Prostate gland (tissue), 2 donors: ENCODE measurements around the gene OR2Z1. TPM values are rescaled to one million over a fixed set of nuclear protein-coding genes. Genes with fewer than 3 reads are reported as not detected.
"Not testable (repeated sequence)": the region's sequence is repeated elsewhere in the genome, so short reads cannot be mapped to it uniquely, and the experiment has no call there.

Experiments
- DNase-seq: peaks from one replicate; pipeline ENCODE4 v3.0.0-alpha.2; 2019; ENCODE audit warnings: low spot score
- H3K27ac ChIP-seq, 2 donors: fragments of 200-600 bp; sonication (generic); 2 replicates each; pipeline ENCODE4 v1.5.1; 2017 to 2019
- H3K27me3 ChIP-seq: fragments of 200-600 bp; sonication (generic); replicated peaks from 2 replicates; pipeline ENCODE4 v1.5.1; 2019; ENCODE audit not compliant: insufficient read depth
- H3K36me3 ChIP-seq, 2 donors: fragments of 200-600 bp; sonication (generic); 1 replicate in 1 of 2; 2 replicates in 1 of 2; pipeline versions ENCODE4 v1.5.1 to v1.8.1; 2017 to 2019
- H3K4me1 ChIP-seq: fragments of 200-600 bp; sonication (generic); replicated peaks from 2 replicates; pipeline ENCODE4 v1.5.1; 2019
- H3K4me3 ChIP-seq, 2 donors: fragments of 200-600 bp; sonication (generic); 2 replicates each; pipeline ENCODE4 v1.5.1; 2017 to 2019
- H3K9me3 ChIP-seq: fragments of 200-600 bp; sonication (generic); 2 replicates; pipeline ENCODE4 v1.5.1; 2017
- POLR2A ChIP-seq: fragments of 450-650 bp; IDR thresholded peaks from one replicate; pipeline ENCODE4 v1.6.1; 2016; ENCODE audit warnings: antibody characterized with exemption, mild to moderate bottlenecking
- POLR2AphosphoS5 ChIP-seq: sonication (generic); formaldehyde crosslinking; IDR thresholded peaks from one replicate; pipeline ENCODE4 v1.6.1; 2017; ENCODE audit warnings: antibody characterized with exemption
- WGBS: methylation state at CpG from one replicate; pipeline ENCODE4 v1.1.5; 2018; 5-methylcytosine and 5-hydroxymethylcytosine counted together
- intact Hi-C: fragments of 100-400 bp; cut with DNase I; formaldehyde crosslinking; loops from one replicate; pipeline ENCODE4 v1.14.2; 2022
- total RNA-seq, 2 donors: library from RNA; depleted of rRNA; stranded (reverse); fragments of >200 nt; gene quantifications; one replicate each; pipeline ENCODE4 v1.1.0, GENCODE V29; 2016
- TF ChIP-seq, protein P1 (sequence below), 4 experiments: fragments of 200-600 bp in 2 of 4; fragments of 450-650 bp in 2 of 4; sonication (generic) in 2 of 4; IDR thresholded peaks; 1 replicate in 3 of 4; 2 replicates in 1 of 4; pipeline ENCODE4 v1.5.1; 2016 to 2019; ENCODE audit warnings: antibody characterized with exemption in 4 of 4, mild to moderate bottlenecking in 2 of 4, moderate library complexity in 2 of 4

OR2Z1 gene
- total RNA-seq, 2 donors from 2014 or later: not detected

DNA sequence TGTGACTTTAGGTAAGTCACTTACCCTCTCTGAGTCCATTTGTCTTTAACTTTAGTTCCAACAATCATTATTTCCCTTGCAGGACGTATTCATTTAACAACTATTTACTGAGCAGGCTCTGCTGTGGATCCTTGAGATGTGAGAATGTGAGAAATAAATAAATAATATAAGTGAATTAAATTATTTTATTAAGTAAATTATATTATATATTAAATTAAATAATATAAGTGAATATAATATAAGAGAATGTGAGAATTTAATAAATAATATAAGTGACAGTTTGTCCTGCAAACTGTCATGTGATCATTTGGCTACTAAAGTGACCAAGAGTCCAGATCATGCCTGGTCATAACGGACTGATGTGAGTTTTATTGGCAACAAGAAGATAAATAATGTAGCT lies 598 bp downstream of the OR2Z1 start:
- H3K4me3 ChIP-seq: no peak overlapping the region
- intact Hi-C loops: no loop called here
- no peak overlapping the region for H3K27ac ChIP-seq
- WGBS: 44% methylated on average over 2 of the region's 2 CpGs
- TF ChIP-seq POLR2AphosphoS5 (no peak), POLR2A (no peak)
- TF ChIP-seq, protein P1, sequence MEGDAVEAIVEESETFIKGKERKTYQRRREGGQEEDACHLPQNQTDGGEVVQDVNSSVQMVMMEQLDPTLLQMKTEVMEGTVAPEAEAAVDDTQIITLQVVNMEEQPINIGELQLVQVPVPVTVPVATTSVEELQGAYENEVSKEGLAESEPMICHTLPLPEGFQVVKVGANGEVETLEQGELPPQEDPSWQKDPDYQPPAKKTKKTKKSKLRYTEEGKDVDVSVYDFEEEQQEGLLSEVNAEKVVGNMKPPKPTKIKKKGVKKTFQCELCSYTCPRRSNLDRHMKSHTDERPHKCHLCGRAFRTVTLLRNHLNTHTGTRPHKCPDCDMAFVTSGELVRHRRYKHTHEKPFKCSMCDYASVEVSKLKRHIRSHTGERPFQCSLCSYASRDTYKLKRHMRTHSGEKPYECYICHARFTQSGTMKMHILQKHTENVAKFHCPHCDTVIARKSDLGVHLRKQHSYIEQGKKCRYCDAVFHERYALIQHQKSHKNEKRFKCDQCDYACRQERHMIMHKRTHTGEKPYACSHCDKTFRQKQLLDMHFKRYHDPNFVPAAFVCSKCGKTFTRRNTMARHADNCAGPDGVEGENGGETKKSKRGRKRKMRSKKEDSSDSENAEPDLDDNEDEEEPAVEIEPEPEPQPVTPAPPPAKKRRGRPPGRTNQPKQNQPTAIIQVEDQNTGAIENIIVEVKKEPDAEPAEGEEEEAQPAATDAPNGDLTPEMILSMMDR (IDR thresholded peaks at IDR 0.05): no peak
- no peak for DNase-seq
- H3K4me1 ChIP-seq: no peaks in the 10 kb centered on the region
- H3K36me3 ChIP-seq: no peaks in the 10 kb centered on the region
- H3K9me3 ChIP-seq: no peaks in the 10 kb centered on the region
- H3K27me3 ChIP-seq: no peaks in the 10 kb centered on the region

DNA sequence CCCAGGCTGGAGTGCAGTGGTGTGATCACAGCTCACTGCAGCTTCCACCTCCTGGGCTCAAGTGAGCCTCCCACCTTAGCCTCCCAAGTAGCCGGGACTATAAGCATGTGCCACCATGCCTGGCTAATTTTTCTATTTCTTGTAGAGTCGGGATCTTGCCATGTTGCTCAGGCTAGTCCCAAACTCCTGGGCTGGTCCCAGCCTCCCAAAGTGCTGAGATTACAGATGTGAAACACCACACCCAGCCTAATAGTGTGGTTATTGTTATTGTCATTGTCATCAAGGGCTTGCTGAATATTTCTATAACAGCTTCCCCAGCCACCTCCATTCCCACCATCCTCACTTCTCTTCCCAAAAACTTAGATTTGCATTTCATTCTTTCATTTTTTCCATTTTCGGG lies 2.8 kb downstream of the OR2Z1 start:
- Histone ChIP-seq H3K27me3 (no peaks in the 10 kb centered on the region), H3K4me1 (no peaks in the 10 kb centered on the region), H3K36me3 (no peaks in the 10 kb centered on the region), H3K9me3 (no peaks in the 10 kb centered on the region), H3K4me3 (no peak overlapping the region), H3K27ac (no peak overlapping the region)
- 70% methylated on average over 3 of the region's 3 CpGs for WGBS
- TF ChIP-seq, protein P1 (IDR thresholded peaks at IDR 0.05): no peak
- TF ChIP-seq POLR2AphosphoS5 (no peak), POLR2A (no peak)
- intact Hi-C loops: no loop called here
- no peak for DNase-seq

DNA sequence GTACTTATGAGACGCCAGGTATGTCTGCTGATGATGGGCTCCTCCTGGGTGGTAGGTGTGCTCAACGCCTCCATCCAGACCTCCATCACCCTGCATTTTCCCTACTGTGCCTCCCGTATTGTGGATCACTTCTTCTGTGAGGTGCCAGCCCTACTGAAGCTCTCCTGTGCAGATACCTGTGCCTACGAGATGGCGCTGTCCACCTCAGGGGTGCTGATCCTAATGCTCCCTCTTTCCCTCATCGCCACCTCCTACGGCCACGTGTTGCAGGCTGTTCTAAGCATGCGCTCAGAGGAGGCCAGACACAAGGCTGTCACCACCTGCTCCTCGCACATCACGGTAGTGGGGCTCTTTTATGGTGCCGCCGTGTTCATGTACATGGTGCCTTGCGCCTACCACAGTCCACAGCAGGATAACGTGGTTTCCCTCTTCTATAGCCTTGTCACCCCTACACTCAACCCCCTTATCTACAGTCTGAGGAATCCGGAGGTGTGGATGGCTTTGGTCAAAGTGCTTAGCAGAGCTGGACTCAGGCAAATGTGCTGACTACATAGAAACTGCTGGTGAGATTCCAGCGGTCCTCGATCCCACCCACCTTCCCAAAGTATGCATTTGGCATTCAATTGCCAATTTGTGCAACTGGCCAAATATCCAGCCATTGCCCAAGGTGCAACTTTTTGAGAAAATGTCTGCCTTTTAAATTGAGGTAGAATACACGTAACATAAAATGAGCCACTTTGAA lies 10.2 kb downstream of the OR2Z1 start:
- no peaks in the 10 kb centered on the region for H3K27me3 ChIP-seq
- no peaks in the 10 kb centered on the region for H3K9me3 ChIP-seq
- H3K27ac ChIP-seq: no peak overlapping the region
- H3K36me3 ChIP-seq: no peaks in the 10 kb centered on the region
- TF ChIP-seq POLR2A: no peak
- no peak overlapping the region for H3K4me3 ChIP-seq
- intact Hi-C loops: no loop called here
- no peaks in the 10 kb centered on the region for H3K4me1 ChIP-seq
- DNase-seq: no peak
- 52% methylated on average over 19 of the region's 19 CpGs for WGBS

DNA sequence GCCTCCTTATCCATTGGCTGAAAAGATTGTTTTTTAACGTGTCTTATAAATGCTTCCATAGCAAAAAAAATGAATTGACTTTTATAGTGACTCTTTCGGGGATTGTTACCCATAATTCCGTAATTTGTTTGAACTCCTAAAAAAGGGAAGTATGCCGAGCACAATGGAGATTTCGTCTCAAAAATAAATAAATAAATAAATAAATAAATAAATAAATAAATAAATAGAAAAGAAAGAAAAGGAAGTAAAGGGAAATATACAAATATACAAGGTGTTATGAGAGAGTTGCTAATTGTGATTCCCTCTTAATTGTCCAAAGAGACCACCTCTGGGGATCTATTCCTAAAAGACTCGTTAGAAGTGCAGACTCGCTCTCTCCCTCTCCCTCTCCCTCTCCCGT lies 16.9 kb downstream of the OR2Z1 start:
- intact Hi-C loops: no loop called here
- TF ChIP-seq POLR2AphosphoS5 (no peak), POLR2A (no peak)
- TF ChIP-seq, protein P1 (IDR thresholded peaks at IDR 0.05): no peak
- Histone ChIP-seq H3K4me3 (no peak overlapping the region), H3K9me3 (no peaks in the 10 kb centered on the region), H3K36me3 (no peaks in the 10 kb centered on the region), H3K27me3 (no peaks in the 10 kb centered on the region), H3K4me1 (no peaks in the 10 kb centered on the region), H3K27ac (no peak overlapping the region)
- WGBS: 75% methylated on average over 8 of the region's 8 CpGs
- no peak for DNase-seq

DNA sequence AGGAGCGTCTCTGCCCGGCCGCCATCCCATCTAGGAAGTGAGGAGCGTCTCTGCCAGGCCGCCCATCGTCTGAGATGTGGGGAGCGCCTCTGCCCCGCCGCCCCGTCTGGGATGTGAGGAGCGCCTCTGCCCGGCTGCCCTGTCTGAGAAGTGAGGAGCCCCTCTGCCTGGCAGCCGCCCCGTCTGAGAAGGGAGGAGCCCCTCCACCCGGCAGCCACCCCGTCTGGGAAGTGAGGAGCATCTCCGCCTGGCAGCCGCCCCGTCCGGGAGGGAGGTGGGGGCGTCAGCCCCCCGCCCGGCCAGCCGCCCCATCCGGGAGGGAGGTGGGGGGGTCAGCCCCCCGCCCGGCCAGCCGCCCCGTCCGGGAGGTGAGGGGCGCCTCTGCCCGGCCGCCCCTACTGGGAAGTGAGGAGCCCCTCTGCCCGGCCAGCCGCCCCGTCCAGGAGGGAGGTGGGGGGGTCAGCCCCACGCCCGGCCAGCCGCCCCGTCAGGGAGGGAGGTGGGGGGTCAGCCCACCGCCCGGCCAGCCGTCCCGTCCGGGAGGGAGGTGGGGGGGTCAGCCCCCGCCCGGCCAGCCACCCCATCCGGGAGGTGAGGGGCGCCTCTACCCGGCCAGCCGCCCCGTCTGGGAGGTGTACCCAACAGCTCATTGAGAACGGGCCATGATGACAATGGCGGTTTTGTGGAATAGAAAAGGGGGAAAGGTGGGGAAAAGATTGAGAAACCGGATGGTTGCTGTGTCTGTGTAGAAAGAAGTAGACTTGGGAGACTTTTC lies 18.0 kb downstream of the OR2Z1 start:
- H3K4me3 ChIP-seq, H3K9me3 ChIP-seq, DNase-seq, H3K36me3 ChIP-seq, intact Hi-C loops, H3K27me3 ChIP-seq, H3K27ac ChIP-seq, H3K4me1 ChIP-seq: not testable (repeated sequence)
- 85% methylated on average over 26 of the region's 55 CpGs for WGBS

DNA sequence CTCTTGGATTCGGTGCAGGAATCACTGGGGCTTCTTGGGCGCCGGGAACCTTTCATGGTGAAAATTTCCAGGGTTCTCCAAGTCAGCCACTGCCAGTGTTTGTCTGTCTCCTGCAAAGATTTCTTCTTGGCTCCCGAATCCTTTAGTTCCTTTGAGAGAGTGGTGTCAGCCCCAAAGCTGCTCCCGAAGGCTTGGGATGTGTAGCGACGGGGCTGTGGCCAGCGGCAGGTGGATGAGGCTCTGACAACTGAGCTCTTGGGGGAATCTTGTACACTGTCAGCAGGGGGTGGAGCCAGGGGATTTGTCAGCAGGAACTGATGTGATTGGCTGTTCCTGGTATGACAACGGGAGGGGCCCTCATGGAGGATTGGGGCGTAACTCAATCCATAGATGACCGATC lies 45.8 kb downstream of the OR2Z1 start:
- intact Hi-C loops, H3K4me1 ChIP-seq, DNase-seq, H3K27ac ChIP-seq, H3K9me3 ChIP-seq, H3K27me3 ChIP-seq, H3K36me3 ChIP-seq, H3K4me3 ChIP-seq: not testable (repeated sequence)
- WGBS: 83% methylated on average over 5 of the region's 11 CpGs

DNA sequence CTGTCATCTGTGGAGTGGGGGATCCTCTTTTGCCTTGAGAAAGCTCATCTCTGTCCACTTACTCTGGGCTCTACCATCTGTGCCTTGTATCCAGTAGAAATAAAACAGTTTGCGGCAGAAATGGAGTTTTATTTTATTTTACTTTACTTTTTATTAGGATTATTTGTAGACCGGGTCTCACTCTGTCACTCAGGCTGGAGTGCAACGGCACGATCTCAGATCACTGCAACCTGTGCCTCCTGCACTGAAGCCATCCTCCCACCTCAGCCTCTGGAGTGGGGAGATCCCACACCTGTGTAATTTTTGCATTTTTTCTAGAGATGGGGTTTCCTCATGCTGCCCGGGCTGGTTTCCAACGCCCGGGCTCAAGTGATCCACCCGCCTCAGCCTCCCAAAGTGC lies 47.8 kb downstream of the OR2Z1 start:
- intact Hi-C loops, H3K4me3 ChIP-seq, H3K27ac ChIP-seq, H3K36me3 ChIP-seq, H3K9me3 ChIP-seq, H3K27me3 ChIP-seq, DNase-seq, H3K4me1 ChIP-seq: not testable (repeated sequence)
- WGBS: 85% methylated on average over 4 of the region's 8 CpGs

DNA sequence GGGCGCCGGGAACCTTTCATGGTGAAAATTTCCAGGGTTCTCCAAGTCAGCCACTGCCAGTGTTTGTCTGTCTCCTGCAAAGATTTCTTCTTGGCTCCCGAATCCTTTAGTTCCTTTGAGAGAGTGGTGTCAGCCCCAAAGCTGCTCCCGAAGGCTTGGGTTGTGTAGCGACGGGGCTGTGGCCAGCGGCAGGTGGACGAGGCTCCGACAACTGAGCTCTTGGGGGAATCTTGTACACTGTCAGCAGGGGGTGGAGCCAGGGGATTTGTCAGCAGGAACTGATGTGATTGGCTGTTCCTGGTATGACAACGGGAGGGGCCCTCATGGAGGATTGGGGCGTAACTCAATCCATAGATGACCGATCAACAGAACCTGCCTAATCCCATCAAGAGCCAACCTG lies 52.2 kb downstream of the OR2Z1 start:
- H3K27me3 ChIP-seq, intact Hi-C loops, H3K9me3 ChIP-seq, H3K36me3 ChIP-seq, H3K27ac ChIP-seq, H3K4me1 ChIP-seq, DNase-seq, H3K4me3 ChIP-seq: not testable (repeated sequence)
- WGBS: no CpG with 5 or more reads among the region's 12 CpGs
